ENCODE measurements around the gene TCERG1L.

The TCERG1L gene

GRCh38 chr10:131271195-131271880 is 40.2 kb downstream of the TCERG1L start:
- no peak for DNase-seq

- no peak for DNase-seq
Observed at GRCh38 chr10:131270461-131271190, 40.9 kb downstream of the TCERG1L start.

DNA sequence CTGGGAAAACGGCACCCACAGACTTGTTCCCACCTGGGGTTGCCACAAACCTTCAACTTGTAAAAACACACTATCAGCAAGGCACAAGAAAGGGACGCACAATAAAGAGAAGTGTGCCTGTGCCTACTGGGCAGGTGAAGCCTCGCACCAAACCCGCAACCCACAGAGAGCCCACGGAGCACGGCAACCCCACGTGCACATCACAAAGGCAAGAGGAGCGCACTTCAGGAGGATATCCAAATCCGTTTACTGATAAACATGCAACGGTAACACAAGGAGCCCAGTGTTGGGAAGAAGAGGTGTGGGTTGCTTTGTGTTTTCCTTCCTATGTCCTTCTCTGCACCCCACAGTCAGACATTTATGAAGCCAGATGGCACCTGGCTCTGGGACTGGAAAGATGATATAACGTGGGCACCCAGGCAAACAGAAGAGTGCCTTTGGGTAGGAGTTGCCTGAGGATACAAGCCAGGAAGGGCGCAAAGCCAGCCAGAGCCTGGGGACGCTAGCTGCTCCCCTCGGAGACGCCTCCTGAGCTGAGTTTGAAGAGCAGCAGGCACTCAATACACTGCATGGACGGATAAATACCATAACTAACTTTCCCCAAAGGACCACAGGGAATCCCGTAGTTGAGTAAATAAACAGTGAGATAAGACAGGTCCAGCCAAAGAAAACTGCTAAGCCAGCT is 41.6 kb downstream of the TCERG1L start:
- DNase-seq = no peak

GRCh38 chr10:131267814-131268095 is 43.8 kb downstream of the TCERG1L start:
- no peak for DNase-seq

DNA sequence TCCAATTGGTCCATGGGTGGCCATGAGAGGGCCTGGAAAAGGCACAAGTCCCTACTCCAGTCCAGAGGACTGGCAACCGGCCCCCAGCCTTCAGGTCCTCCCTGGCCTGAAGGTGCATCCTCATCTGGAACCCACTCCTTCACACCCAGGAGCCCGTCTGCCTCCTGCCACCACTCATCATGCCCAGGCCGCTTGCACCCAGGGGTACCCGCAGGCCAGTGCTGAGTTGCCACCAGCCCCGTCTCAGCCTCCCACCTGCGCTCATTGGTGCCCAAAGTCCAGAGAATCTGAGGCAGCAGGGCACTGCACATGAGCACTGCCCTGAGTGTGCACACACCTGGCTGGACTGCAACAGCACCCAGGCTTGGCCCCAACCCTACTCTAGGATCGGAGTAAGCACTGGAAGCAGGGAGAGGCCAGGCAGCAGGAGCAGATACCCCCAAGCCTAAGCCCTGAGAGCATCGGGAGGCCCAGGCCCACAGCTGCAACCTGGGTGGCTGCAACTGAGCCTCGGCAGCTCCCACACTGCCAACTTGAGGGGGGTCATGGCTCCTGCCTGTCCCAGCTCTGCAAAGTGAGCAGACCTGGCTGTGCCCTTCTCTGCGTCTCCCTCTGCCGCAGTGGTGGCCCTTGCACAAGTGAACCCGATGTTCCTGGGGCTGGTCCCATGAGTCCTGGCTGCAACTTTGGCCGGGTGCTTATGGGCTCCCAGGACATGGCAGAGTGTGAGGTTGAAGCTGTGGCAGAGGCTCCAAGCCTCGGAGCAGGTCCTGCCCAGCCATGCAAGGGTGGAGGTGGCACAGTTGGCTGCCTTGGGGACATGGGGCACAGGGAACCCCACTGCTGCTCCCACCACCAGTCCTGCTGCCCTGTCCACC is 44.3 kb downstream of the TCERG1L start:
- DNase-seq = no peak

DNA sequence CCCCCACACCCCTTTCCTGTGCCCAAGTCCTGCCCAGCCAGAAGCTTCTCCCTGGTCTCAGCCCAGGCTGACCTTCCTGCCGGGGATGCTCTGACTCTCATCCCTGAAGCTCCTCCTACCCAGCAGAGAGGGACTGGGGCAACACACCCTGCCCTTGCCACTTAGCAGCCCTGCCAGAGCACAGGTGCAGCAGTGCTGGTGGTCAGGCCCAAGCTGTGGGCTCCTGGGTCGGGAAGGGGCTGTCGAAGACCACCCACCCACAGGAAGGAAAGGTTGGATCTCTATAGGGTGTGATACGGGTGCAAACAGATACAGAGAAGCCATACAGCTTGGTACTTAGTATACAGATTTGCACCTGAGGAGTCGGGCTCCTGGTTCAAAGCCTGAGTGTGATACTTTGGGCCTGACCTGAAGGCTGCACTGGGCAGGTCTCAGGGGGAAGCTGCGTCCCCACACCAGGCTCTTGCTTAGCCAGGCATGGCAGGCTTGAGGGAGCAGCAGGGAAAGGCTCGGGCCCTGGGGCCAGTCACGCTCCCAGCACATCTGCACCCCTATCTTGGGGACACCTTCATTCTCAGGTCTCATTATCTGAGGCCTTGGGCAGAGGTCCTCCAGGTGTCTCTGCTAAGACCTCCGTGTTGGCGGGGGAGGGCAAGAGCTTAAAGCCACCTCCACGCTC is 47.3 kb downstream of the TCERG1L start:
- no peak for DNase-seq

- DNase-seq = no peak
Observed at GRCh38 chr10:131261890-131262475, 49.5 kb downstream of the TCERG1L start.

DNA sequence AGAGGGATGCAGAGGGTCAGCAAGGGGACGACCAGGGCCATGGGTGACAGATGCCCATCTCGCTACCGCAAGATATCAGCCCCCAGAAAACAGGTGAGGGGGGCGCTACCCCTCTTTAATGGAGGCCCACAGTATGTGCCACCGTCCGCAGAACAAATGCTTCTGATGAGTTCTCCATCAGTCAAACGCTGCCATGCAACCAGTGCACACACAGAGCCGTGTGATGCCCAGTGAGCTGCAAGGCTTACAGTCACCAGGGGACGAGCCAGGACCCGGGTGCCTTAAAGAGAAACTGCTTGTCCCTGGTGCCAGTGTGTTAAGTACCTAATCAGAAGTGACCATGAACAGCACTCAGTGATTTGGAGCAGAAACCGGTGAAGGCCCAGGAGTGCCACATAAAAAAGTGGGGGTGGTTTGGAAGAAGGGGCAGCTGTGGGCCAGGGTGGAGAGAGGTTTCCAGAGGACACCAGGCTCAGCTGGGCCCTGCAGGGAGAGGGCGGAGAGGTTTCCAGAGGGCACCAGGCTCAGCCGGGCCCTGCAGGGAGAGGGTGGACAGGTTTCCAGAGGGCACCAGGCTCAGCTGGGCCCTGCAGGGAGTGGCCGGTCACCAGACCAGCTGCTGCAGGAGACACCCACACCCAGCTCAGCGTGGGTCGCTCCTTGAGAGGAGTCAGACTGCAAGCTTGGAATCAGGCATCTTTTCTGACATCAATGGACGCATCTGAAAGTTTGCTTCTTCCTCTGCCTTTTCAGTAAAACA is 50.9 kb downstream of the TCERG1L start:
- DNase-seq = no peak

DNA sequence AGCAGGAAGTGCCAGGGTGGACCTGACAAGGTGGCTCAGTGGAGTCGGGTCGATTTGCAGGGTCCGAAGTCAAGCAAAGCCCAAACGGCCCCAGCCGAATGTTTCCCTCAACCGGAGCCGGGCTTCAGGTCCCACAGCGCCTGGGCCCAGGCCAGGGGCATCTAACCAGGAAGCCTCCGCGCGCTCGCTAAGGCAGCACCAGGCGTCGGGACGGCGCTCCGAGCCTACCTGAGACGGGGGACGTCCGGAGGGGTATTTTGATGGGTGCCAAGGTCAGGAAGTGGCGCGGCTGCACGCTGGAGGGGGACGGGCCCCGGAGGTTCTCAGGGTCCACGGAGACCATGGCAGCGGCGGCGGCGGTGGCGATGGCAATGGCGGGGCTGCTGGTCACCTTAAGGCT is 51.5 kb downstream of the TCERG1L start:
- DNase-seq = no peak

GRCh38 chr10:131259535-131259934 is 52.0 kb downstream of the TCERG1L start:
- DNase-seq = no peak

GRCh38 chr10:131258256-131258655 is 53.3 kb downstream of the TCERG1L start:
- no peak for DNase-seq

GRCh38 chr10:131257027-131257426 is 54.5 kb downstream of the TCERG1L start:
- DNase-seq = no peak

GRCh38 chr10:131254859-131255252 is 56.7 kb downstream of the TCERG1L start:
- DNase-seq = no peak

DNA sequence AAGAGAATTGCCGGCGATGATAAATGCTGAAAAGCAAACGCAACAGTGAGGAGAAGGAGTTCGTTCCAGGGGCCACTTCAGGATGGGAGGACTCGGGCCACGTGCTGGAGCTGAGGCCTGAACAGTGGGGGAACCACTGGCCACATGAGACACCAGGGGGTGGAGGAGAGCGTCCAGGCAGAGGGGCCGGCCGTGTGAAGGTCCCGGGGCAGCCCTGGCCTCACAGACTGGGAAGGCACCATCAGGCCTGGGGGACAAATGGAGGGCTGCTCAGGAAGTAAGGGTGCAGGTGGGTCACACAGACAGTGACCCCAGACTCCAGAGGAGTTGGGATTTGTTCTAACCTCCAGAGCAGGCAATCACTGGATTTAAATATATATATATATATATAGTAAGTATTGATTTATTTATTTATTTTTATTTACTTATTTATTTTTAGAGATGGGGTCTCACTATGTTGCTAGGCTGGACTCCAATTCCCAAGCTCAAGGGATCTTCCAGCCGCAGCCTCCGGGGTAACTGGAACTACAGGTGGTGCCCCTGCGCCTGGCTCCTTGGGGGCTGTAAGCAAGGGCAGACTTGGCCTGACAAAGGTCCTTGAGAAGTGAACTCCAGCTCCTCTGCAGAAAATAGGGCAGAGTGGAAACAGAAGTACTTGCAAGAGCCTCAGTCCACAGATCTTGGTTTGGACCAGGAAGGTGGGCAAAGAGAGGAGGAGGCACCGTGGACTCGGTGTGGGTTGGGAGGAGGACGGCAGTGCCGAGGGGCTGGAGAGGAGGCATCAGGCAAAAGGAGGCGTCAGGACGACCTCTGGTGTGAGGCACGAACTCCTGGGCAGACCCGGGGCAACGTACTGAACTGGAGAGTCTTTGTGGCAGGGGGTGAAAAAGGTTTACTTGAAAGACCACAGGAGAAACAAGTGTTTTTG is 57.3 kb downstream of the TCERG1L start:
- no peak for DNase-seq

- no peak for DNase-seq
Observed at GRCh38 chr10:131252567-131253276, 58.8 kb downstream of the TCERG1L start.

DNA sequence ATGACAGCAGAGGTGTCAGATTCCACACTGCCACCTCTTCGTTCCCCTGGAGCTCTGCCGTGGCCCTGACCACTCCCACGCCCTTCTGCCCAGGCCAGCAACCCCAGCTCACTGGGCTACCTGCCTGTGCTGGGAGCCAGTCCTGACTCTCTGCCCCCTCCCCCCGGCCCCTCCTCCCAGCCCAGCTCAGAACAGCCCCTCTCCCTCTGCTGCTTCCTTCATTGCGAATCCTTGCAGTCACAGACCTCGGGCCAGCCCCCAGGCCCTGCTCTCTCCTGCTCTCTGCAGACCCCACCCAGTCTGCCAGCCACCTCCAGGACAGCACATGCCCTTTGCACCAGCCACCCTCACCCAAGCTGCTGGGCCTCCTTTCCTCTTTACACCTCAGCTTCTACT is 60.4 kb downstream of the TCERG1L start:
- DNase-seq = peak; percentile 19

DNA sequence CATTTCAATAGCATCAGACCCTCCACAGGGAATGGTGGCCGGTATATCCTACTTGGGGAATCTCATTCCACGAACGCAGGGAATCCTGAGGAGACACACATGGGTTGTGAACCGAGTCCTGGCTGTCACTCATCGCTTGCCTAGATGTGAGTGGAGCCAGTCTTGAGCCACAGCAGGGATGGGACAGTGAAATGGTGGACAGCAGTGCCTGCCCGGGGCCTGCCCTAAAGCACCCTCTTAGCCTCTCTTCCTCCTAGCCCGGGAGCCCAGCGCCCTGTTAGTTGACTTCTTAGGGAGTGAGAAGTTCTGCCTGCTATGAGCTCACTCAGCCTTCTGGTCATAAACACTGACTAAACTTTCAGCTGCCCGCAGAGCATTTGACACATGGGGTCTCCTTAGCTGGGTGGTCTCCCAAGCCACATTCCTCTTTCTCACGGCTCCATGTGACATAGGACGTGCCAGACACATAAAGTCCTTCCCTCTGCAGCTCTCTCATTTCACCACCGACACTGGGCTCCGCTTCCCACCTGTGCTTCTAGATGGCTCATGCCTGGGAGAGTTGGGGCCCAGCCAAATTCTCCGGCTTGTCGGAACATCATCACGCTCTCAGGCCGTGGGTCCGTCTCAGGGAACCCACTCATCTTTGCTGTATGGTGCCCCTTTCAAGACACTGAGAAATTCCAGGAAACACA is 60.9 kb downstream of the TCERG1L start:
- DNase-seq = peak; percentile 31

DNA sequence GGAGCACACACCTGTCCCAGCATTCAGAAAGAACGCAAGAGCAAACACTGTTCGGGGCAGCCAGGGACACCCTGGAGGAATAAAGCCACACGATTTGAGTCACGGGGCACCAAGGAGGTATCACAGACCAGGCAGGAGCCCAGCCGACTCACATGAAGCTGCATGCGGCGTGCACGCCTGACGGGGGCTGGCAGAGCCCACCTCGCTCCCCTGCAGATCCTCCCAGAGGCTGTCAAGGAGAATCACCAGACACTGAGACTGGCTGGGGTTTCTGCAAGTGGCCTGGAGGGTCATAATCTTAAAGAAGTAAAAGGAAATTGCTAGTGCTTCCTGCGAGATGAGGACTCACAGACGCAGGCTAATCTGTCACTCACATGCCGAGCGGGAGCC is 61.6 kb downstream of the TCERG1L start:
- peak; percentile 31 for DNase-seq
